Neutrophil (primary cell): Measurements from ENCODE around the gene FHOD3.
"Not testable (repeated sequence)": the region's sequence is repeated elsewhere in the genome, so short reads cannot be mapped to it uniquely, and the experiment has no call there.

ENCODE experiments used
- H3K27ac ChIP-seq: fragments of 200-600 bp; sonication (generic); 2 replicates; pipeline ENCODE4 v1.5.1; 2016; ENCODE audit warnings: mild to moderate bottlenecking, moderate library complexity
- H3K27me3 ChIP-seq: fragments of 200-600 bp; sonication (generic); 2 replicates; pipeline ENCODE4 v1.6.0; 2016; ENCODE audit warnings: mild to moderate bottlenecking
- H3K36me3 ChIP-seq: fragments of 200-600 bp; sonication (generic); 2 replicates; pipeline ENCODE4 v1.5.1; 2017
- H3K4me1 ChIP-seq, 2 experiments: fragments of 200-600 bp in 1 of 2; sonication (generic) in 1 of 2; 1 replicate in 1 of 2; 2 replicates in 1 of 2; pipeline versions ENCODE4 v1.5.1 to v1.6.1; 2013 to 2016; ENCODE audit warnings: low read depth in 1 of 2, low read length in 1 of 2, mild to moderate bottlenecking in 1 of 2, moderate library complexity in 1 of 2; ENCODE audit not compliant: control insufficient read depth in 1 of 2, insufficient read depth in 1 of 2
- H3K4me3 ChIP-seq, 2 experiments: fragments of 200-600 bp in 1 of 2; sonication (generic) in 1 of 2; 1 replicate in 1 of 2; 2 replicates in 1 of 2; pipeline ENCODE4 v1.5.1; 2013 to 2016; ENCODE audit warnings: low read depth in 1 of 2, low read length in 1 of 2, mild to moderate bottlenecking in 1 of 2, moderate library complexity in 1 of 2
- H3K9me3 ChIP-seq: fragments of 200-600 bp; sonication (generic); 2 replicates; pipeline ENCODE4 v1.5.1; 2016
- CTCF ChIP-seq: fragments of 200-600 bp; sonication (generic); IDR thresholded peaks from 2 replicates; pipeline ENCODE4 v1.5.1; 2016; ENCODE audit warnings: antibody characterized with exemption

FHOD3 gene

GRCh38 chr18:36813101-36813775 lies 515.7 kb downstream of the FHOD3 start:
- Histone ChIP-seq H3K36me3 (peaks cover 25% of the 10 kb centered on the region), H3K27me3 (no peaks in the 10 kb centered on the region), H3K9me3 (no peaks in the 10 kb centered on the region), H3K4me3 (no peak overlapping the region), H3K4me1 (no peaks in the 10 kb centered on the region), H3K27ac (no peak overlapping the region)
- no peak for TF ChIP-seq CTCF

- TF ChIP-seq CTCF, result no peak
- Histone ChIP-seq H3K27ac (no peak overlapping the region), H3K4me3 (no peak overlapping the region), H3K4me1 (no peaks in the 10 kb centered on the region), H3K36me3 (peaks cover 25% of the 10 kb centered on the region), H3K9me3 (no peaks in the 10 kb centered on the region), H3K27me3 (no peaks in the 10 kb centered on the region)
Measured at GRCh38 chr18:36813824-36814223, 516.3 kb downstream of the FHOD3 start.

- no peaks in the 10 kb centered on the region for H3K9me3 ChIP-seq
- H3K4me1 ChIP-seq, result no peaks in the 10 kb centered on the region
- no peak overlapping the region for H3K4me3 ChIP-seq
- H3K36me3 ChIP-seq, result peaks cover 25% of the 10 kb centered on the region
- no peak for TF ChIP-seq CTCF
- no peaks in the 10 kb centered on the region for H3K27me3 ChIP-seq
- no peak overlapping the region for H3K27ac ChIP-seq
Measured at GRCh38 chr18:36814994-36815393, 517.5 kb downstream of the FHOD3 start.

- H3K4me3 ChIP-seq, H3K27me3 ChIP-seq, H3K9me3 ChIP-seq, H3K27ac ChIP-seq, H3K4me1 ChIP-seq: not testable (repeated sequence)
- peaks cover 25% of the 10 kb centered on the region for H3K36me3 ChIP-seq
Measured at GRCh38 chr18:36816096-36816495, 518.6 kb downstream of the FHOD3 start.

- peaks cover 25% of the 10 kb centered on the region for H3K36me3 ChIP-seq
Measured at GRCh38 chr18:36817039-36817438, 519.5 kb downstream of the FHOD3 start.

More at GRCh38 chr18:36817039-36817438, 519.5 kb downstream of the FHOD3 start:
- H3K4me1 ChIP-seq, result no peaks in the 10 kb centered on the region
- no peak overlapping the region for H3K4me3 ChIP-seq
- H3K9me3 ChIP-seq, result no peaks in the 10 kb centered on the region
- no peak for TF ChIP-seq CTCF
- no peak overlapping the region for H3K27ac ChIP-seq
- H3K27me3 ChIP-seq, result no peaks in the 10 kb centered on the region
